GM15510 (cell line): ENCODE results near the gene CWC27.

Source experiments
- POLR2A ChIP-seq: IDR thresholded peaks from 3 replicates; pipeline ENCODE4 v1.6.1; 2011; ENCODE audit warnings: borderline replicate concordance; ENCODE audit not compliant: insufficient read length; ENCODE audit errors: extremely low read depth

Gene CWC27

DNA sequence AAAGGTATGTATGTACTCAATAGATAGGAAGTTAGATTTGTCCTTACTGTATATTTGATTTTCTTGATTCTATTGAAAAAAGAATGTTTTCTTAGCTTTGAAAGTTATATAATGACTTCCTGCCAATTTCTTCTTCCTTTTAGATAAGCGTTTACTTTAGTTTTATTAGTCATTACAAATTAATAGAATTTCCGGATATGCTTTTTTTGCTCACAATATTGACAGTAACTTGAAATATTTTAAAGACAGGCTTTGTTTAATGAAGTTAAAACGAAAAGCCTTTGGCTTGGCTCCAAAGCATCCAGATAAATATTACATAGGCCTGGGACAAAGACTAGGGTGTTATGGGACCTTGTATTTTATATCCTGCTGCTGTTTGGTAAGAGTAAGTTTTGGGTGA is 49.5 kb downstream of the CWC27 start:
- no peak for TF ChIP-seq POLR2A

DNA sequence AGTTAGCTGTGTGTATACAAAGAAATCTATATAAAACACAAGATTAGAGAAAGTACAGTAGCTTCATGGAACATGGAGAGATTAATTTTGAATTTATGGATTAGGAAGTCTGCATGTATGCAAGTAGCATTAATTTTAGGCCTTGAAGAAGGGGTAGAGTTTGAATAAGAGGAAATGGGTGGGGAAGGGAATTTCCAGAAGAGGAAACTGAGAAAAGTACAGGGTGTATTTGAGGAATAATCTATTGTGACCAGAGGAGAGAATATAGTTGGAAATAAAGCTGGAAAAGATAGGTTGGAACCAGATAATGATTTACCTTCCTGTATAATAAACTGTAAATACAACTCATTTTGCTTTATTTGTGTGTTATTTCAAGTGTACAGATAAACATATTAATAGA is 53.6 kb downstream of the CWC27 start:
- TF ChIP-seq POLR2A: no peak

DNA sequence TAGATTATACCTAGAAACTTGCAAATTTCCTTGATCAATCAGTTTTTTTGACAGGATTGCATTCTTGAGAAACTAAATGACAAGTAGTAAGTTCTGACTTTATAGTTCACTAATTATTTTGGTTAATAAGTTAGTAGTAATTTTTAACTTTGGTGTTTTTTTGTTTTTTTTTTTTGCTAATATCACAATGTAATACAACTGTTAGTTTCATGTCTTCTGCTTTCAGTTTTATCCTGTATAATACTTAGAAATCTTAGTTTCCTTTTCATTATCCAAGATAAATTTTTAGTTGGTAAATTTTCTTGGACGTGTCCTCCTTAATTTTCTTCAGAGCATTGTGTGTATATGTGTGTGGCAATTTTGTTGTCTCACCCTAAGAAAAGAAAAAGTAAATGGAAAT is 57.8 kb downstream of the CWC27 start:
- no peak for TF ChIP-seq POLR2A

DNA sequence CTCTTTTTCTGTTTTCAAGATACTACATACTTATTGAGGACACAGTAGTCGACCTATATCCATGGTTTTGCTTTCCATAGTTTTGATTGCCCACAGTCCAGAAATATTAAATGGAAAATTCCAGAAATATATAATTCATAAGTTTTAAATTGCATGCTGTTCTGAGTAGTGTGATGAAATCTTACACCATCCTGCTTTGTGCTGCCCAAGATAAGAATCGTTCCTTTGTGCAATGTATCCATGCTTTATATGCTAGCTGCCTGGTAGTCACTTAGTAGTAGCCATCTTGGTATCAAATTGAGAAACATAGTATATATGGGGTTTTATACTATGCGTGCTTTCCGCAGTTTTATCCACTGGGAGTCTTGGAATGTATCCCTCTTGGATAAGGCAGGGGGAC is 59.0 kb downstream of the CWC27 start:
- TF ChIP-seq POLR2A: no peak

DNA sequence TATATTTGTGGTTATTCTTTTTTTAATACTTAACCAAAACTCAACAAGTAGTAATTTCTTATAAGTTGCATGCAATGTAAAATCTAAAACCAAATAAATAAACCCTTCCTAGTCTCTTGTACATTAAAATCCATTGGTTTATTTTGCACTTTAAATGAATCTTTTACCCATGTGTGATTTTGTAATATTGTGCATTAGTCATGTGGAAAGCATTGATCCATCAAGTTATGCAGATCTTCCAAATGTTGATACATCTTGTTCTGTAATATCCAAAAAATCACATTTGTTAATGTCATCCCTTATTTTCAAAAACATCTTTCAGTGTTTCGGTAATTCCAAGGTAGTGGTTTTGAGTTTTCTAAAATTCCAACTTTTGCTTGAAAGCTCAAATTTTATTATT is 63.3 kb downstream of the CWC27 start:
- no peak for TF ChIP-seq POLR2A

DNA sequence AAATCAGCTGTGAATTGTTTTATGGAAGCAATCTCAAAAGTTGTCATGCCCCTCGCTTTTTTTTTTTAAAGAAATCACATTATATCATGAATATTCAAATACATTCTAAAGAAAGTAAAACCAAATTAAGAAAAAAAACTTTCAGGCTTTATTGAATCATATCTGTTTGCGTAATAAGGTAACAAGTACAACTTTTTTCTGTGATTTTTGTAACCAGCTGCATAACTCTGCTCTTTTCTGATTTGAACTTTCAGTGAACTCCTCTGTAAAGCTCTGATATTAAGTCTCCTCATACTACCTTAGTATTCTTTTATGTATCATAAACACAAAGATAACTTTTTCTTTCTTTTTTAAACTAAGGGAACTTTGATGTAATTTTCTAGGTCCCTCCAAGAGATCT is 65.3 kb downstream of the CWC27 start:
- no peak for TF ChIP-seq POLR2A

DNA sequence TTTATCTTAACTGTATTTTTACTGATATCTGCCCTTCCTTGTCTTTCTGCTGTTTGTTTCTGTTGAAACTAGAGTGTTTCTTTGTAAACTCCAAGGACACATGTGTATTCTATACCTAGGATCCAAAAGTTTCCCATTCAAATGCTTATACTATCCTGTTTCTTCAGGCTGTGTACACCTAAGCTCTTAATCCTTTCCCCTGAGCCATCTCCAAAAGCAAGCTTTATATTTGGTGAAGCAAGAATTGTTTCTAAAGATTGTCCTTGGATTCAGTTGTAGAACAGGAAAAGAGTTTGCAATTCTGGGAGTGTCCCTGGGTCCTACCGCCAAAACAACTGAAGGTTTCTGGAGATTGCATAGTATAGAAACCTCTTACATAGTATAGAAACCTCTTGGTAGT is 65.9 kb downstream of the CWC27 start:
- no peak for TF ChIP-seq POLR2A

DNA sequence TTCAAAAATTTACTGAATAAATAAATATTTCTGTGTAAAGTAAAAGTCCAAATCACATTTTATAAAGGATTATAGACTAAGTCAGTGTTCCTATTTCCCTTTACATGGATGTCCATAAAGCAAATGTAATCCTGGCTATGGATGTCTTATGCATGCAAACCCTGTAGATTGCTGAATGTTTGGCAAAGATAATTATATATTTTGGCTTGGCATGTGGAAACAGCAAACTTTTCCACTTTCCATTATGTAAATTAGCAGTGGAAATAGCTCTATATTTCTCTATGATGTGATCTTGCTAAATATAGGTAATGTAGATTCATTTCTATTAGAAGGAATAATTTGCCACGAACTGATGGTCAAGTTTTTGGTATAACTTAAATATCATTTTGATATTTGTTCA is 66.5 kb downstream of the CWC27 start:
- no peak for TF ChIP-seq POLR2A

DNA sequence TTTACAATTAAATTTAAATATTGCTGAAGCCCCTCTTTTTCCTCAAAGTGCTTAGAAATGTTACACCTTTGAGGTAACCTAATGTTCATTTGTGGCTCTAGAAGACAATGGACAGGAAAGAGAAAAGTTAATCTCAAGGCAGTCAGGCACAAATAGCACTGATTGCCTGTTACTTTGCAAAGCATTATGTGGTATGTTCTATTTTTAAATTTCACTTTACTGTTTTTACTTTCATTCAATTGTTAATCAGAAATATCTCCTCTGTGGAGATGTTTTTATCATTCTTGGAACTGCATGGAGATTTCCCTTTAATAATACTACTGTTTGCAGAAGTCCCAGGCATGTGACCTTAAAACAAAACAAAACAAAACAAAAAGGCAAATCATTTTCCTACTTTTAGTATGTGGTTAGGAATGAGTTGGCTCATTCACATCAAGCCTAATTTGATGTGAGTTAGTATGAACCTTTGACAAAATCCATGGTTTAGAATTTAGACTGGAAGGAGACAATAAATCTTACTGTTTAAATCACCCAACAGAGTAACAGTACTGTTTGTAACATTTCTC is 67.5 kb downstream of the CWC27 start:
- no peak for TF ChIP-seq POLR2A

DNA sequence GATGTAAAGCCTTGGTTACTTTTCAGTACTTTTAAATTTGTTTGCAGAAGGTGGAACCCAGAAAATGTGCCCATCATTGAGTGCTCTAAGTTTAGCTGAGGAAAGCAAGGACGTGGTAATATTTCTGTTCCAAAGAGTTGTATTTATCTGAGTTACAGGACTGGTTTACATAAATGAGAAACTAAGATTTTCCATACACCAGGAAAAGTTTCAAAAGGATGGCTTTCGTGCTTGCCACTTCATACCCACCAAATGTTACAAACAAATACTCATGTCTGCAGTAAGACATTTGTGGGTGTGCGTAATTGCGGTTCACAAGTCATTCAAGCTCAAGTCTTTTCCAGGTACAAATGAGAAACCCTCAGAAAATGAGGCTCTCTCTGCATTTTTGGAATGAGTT is 68.1 kb downstream of the CWC27 start:
- no peak for TF ChIP-seq POLR2A

DNA sequence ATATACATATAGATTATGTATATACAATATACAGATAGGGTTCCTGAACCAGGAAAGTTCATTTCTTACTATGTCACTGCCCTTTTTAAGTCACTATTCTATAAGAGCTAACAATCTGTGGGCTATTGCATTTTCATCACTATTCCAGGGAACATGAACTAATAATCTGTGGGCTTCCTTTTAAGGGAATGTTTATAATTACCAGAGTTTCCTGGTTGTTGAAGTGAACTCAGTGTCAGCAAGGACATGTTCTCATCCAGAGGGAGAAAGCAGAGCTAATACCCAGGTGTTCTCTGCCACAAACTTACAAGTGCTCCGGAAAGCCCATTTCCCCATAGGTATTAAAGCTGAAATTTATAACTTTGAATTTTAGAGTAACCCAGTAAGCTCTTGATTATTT is 69.6 kb downstream of the CWC27 start:
- TF ChIP-seq POLR2A: no peak

DNA sequence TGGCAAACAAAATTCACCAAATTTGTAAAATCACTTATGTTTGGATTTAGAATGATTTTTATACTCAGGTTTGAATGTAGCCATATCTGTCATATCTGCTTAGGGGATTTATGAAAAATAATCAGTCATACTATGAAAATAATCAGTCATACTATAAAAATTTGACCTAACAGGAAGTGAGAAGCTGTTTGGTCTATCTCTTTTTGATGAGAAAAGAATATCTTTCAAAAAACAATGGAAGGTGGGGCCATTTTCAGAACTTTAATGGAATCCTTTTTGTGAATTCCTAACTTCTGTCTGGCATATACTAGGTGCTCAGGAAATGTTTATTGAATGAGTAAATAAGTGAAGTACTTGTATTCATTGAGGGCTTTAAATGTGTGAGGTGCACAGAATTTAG is 70.1 kb downstream of the CWC27 start:
- TF ChIP-seq POLR2A: no peak

DNA sequence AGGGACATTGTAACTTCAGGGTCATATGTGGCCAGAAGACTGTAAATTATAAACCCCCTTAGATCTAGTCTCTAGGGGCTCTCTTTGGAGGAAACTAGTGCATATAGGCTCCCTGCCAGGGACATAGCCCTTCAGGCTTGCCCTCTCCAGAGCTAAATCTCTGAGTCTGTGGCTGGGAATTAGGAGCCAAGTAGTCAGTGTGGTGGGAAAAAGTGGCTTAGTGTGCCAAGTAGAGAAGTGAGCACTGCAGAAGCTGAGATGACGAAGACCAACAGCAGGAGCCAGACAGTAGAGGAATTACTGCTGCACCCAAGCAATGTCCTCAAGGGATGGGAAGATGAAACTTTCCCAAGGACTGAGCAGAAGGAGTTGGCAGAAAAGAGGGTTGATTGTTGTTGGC is 71.2 kb downstream of the CWC27 start:
- TF ChIP-seq POLR2A: no peak

DNA sequence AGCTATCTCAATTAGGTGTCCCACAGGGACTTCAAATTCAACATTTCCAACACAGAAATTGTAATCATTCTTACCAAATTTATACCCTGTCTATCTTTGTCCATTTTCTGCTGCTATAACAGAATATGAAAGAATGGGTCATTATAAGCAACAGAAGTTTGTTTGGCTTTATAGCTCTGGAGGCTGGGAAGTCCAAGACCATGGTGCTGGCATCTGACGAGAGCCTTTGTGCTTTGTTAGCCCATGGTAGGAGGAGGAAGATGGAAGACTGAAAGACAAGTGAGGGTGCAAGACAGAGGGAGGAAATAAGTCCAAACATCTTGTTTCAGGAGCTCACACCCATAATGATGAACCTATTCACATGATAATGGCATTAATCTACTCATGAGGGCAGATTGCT is 72.2 kb downstream of the CWC27 start:
- TF ChIP-seq POLR2A: no peak

DNA sequence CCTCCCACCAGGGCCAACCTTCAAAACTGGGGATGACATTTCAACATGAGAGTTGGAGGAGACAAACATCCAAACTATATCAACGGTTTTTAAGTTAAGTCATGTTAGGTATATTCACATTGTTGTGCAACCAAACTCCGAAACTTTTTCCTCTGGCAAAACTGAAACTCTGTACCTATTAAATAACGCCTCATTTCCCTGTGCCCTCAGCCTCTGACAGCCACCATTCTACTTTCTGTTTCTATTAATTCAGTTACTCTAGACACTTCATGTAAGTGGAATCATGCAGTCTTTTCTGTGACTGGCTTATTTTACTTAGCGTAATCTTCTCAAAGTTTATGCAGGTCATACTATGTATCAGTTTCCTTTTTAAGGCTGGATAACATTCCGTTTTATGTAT is 85.0 kb downstream of the CWC27 start:
- no peak for TF ChIP-seq POLR2A

DNA sequence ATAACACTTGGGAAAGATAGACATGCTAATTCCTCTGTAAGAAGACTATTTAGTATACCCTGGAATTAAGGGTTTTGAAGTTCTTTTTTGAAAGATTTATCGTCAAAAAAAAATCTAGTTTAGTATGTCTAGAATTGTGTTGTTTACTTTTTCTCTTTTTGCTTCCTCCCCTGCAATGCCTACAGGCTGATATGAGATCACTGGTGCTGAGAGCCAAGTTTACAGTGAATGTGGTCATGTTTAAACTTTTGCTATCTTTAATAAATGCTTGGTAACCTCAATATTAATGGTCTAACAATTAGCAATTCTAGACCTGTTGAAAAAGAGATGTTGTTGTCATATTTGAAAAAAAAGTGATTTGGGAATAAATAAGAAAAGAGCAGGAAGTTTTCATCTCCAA is 86.1 kb downstream of the CWC27 start:
- no peak for TF ChIP-seq POLR2A

DNA sequence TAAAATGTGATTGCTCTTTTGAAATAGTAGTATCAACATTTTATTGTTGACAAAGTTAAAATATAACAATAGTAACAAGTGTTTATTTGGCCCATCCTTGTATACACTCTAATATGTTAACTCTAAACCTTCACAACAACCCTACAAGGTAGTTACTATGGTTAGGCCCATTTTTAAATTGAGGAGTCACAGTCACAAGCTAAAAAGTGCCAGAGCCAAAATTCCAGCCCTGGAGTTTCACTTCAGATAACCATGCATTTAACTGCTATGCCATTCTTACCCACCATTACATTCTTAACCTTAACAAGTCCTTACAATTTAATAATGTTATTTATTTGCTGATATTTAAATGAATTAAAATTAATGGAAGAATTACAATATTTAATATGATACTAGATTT is 91.2 kb downstream of the CWC27 start:
- TF ChIP-seq POLR2A: no peak
